Hepatocyte (in vitro differentiated cells): ENCODE measurements around the gene VPS4A. TPM values are rescaled to one million over a fixed set of nuclear protein-coding genes. Genes with fewer than 3 reads are reported as not detected.

Experiments used
- DNase-seq: peaks from one replicate; pipeline ENCODE4 v3.0.0-alpha.2; 2016; ENCODE audit warnings: low spot score
- H2AFZ ChIP-seq: fragments of 200-600 bp; sonication (generic); 2 replicates; pipeline ENCODE4 v1.6.0; 2016; ENCODE audit warnings: antibody characterized with exemption, mild to moderate bottlenecking
- H3K27ac ChIP-seq: fragments of 200-600 bp; sonication (generic); 2 replicates; pipeline ENCODE4 v1.5.1; 2016; ENCODE audit warnings: mild to moderate bottlenecking
- H3K27me3 ChIP-seq: fragments of 200-600 bp; sonication (generic); 2 replicates; pipeline ENCODE4 v1.6.1; 2016
- H3K36me3 ChIP-seq: fragments of 200-600 bp; sonication (generic); replicated peaks from 2 replicates; pipeline ENCODE4 v1.5.1; 2016; ENCODE audit warnings: low read depth; ENCODE audit not compliant: insufficient read depth
- H3K4me1 ChIP-seq: fragments of 200-600 bp; sonication (generic); 2 replicates; pipeline ENCODE4 v1.5.1; 2016; ENCODE audit warnings: mild to moderate bottlenecking, moderate library complexity; ENCODE audit not compliant: insufficient read depth
- H3K4me2 ChIP-seq: fragments of 200-600 bp; sonication (generic); 2 replicates; pipeline ENCODE4 v1.6.0; 2016
- H3K4me3 ChIP-seq: fragments of 200-600 bp; sonication (generic); 2 replicates; pipeline ENCODE4 v1.5.1; 2016; ENCODE audit warnings: mild to moderate bottlenecking
- H3K79me2 ChIP-seq: fragments of 200-600 bp; sonication (generic); 2 replicates; pipeline ENCODE4 v1.6.0; 2017; ENCODE audit warnings: mild to moderate bottlenecking
- H3K9me2 ChIP-seq: fragments of 200-600 bp; sonication (generic); replicated peaks from 2 replicates; pipeline ENCODE4 v1.6.0; 2017; ENCODE audit warnings: mild to moderate bottlenecking; ENCODE audit not compliant: insufficient read depth
- H3K9me3 ChIP-seq: fragments of 200-600 bp; sonication (generic); 2 replicates; pipeline ENCODE4 v1.5.1; 2016; ENCODE audit warnings: low read depth, mild to moderate bottlenecking
- H4K20me1 ChIP-seq: fragments of 200-600 bp; sonication (generic); 2 replicates; pipeline ENCODE4 v1.6.0; 2016; ENCODE audit warnings: mild to moderate bottlenecking; ENCODE audit not compliant: insufficient read depth, poor library complexity, severe bottlenecking
- CTCF ChIP-seq: fragments of 200-600 bp; sonication (generic); IDR thresholded peaks from 2 replicates; pipeline ENCODE4 v1.5.1; 2016; ENCODE audit warnings: antibody characterized with exemption, mild to moderate bottlenecking; ENCODE audit not compliant: poor library complexity
- EZH2 ChIP-seq: fragments of 200-600 bp; sonication (generic); IDR thresholded peaks from 2 replicates; pipeline ENCODE4 v1.6.1; 2016; ENCODE audit warnings: antibody characterized with exemption, mild to moderate bottlenecking, borderline replicate concordance
- EZH2phosphoT487 ChIP-seq: fragments of 200-600 bp; sonication (generic); IDR thresholded peaks from one replicate; pipeline ENCODE4 v1.6.1; 2018; ENCODE audit warnings: antibody characterized with exemption, mild to moderate bottlenecking, low read depth, moderate library complexity; ENCODE audit not compliant: unreplicated experiment, severe bottlenecking
- WGBS: methylation state at CpG from one replicate; pipeline ENCODE4 v1.1.6; 2016; ENCODE audit warnings: low lambda C conversion rate; ENCODE audit errors: missing lambda C conversion rate; 5-methylcytosine and 5-hydroxymethylcytosine counted together
- polyA plus RNA-seq: library from polyadenylated mRNA; unstranded; fragments of >200 nt; fragmentation: Nextera tagmentation; extraction: Ambion mirVana; gene quantifications from 2 replicates; pipeline ENCODE4 v1.2.1, GENCODE V29; 2016
- total RNA-seq: library from RNA; depleted of rRNA; stranded (reverse); fragments of >200 nt; gene quantifications from 2 replicates; pipeline ENCODE4 v1.2.3, GENCODE V29; 2014

Gene VPS4A
- total and polyA plus RNA-seq, 2 experiments from 2014 or later = 19.9 to 36.9 TPM

GRCh38 chr16:69338557-69339288 is 27.6 kb downstream of the VPS4A start:
- Histone ChIP-seq H4K20me1 (no peaks in the 10 kb centered on the region), H3K79me2 (peaks cover 66% of the 10 kb centered on the region), H3K9me2 (no peaks in the 10 kb centered on the region), H3K27ac (peak overlapping the region; percentile 90), H3K27me3 (no peaks in the 10 kb centered on the region), H2AFZ (peak overlapping the region; percentile 91), H3K4me3 (peak overlapping the region; percentile 88), H3K9me3 (no peaks in the 10 kb centered on the region), H3K36me3 (no peaks in the 10 kb centered on the region), H3K4me1 (peaks cover 19% of the 10 kb centered on the region), H3K4me2 (peak overlapping the region; percentile 97)
- TF ChIP-seq EZH2phosphoT487 = no peak
- TF ChIP-seq EZH2 = no peak
- TF ChIP-seq CTCF = no peak
- no peak for DNase-seq
- WGBS = 28% methylated on average over 46 of the region's 46 CpGs

GRCh38 chr16:69339289-69340094 is 28.3 kb downstream of the VPS4A start, which contains the start of the genes COG8 and NIP7:
Gene COG8 (minus strand): TSS chr16:69339564. CDS start chr16:69339552, 12 bp downstream.
Gene NIP7 (plus strand): TSS chr16:69339772. CDS start chr16:69339830, 58 bp downstream.
- Histone ChIP-seq H3K9me2 (no peaks in the 10 kb centered on the region), H3K4me1 (peaks cover 19% of the 10 kb centered on the region), H3K27me3 (no peaks in the 10 kb centered on the region), H3K27ac (peak within 1 kb of the TSS; percentile 90), H3K9me3 (no peaks in the 10 kb centered on the region), H2AFZ (peak within 1 kb of the TSS; percentile 91), H4K20me1 (no peaks in the 10 kb centered on the region), H3K4me3 (peak within 1 kb of the TSS; percentile 88), H3K36me3 (no peaks in the 10 kb centered on the region), H3K4me2 (peak within 1 kb of the TSS; percentile 98), H3K79me2 (peaks cover 59% of the 10 kb centered on the region)
- DNase-seq = peak; percentile 98
- WGBS = under 1% methylated on average over 74 of the region's 77 CpGs
- TF ChIP-seq EZH2 = no peak
- no peak for TF ChIP-seq EZH2phosphoT487
- TF ChIP-seq CTCF = peak; percentile 71

- no peaks in the 10 kb centered on the region for H3K9me3 ChIP-seq
- H3K27ac ChIP-seq = peak overlapping the region; percentile 71
- H3K9me2 ChIP-seq = no peaks in the 10 kb centered on the region
- TF ChIP-seq EZH2phosphoT487 (no peak), EZH2 (no peak), CTCF (no peak)
- peaks cover 59% of the 10 kb centered on the region for H3K79me2 ChIP-seq
- H3K4me2 ChIP-seq = peak overlapping the region; percentile 98
- no peaks in the 10 kb centered on the region for H3K27me3 ChIP-seq
- H3K4me1 ChIP-seq = peaks cover 19% of the 10 kb centered on the region
- WGBS = 8% methylated on average over 16 of the region's 16 CpGs
- DNase-seq = no peak
- no peaks in the 10 kb centered on the region for H4K20me1 ChIP-seq
- peak overlapping the region; percentile 60 for H2AFZ ChIP-seq
- no peaks in the 10 kb centered on the region for H3K36me3 ChIP-seq
- peak overlapping the region; percentile 56 for H3K4me3 ChIP-seq
Measured at GRCh38 chr16:69340095-69340644, 29.0 kb downstream of the VPS4A start.
